ENCODE data around the gene CCNJL.

GRCh38 chr5:160348080-160348479 lies 35.7 kb upstream of the CCNJL start:
- no peak for TF ChIP-seq CTCF (conservative IDR thresholded peaks at IDR 0.05)
- TF ChIP-seq EZH2 (IDR thresholded peaks at IDR 0.05; ENCODE audit: low read depth) = no peak

All from PC-9 (cell line).